Hepatocyte (in vitro differentiated cells): ENCODE measurements around the gene METTL27. TPM values are rescaled to one million over a fixed set of nuclear protein-coding genes. Genes with fewer than 3 reads are reported as not detected.
"Not testable (repeated sequence)": the region's sequence is repeated elsewhere in the genome, so short reads cannot be mapped to it uniquely, and the experiment has no call there.

Experiments used
- DNase-seq: peaks from one replicate; pipeline ENCODE4 v3.0.0-alpha.2; 2016; ENCODE audit warnings: low spot score
- H2AFZ ChIP-seq: fragments of 200-600 bp; sonication (generic); 2 replicates; pipeline ENCODE4 v1.6.0; 2016; ENCODE audit warnings: antibody characterized with exemption, mild to moderate bottlenecking
- H3K27ac ChIP-seq: fragments of 200-600 bp; sonication (generic); 2 replicates; pipeline ENCODE4 v1.5.1; 2016; ENCODE audit warnings: mild to moderate bottlenecking
- H3K27me3 ChIP-seq: fragments of 200-600 bp; sonication (generic); 2 replicates; pipeline ENCODE4 v1.6.1; 2016
- H3K36me3 ChIP-seq: fragments of 200-600 bp; sonication (generic); replicated peaks from 2 replicates; pipeline ENCODE4 v1.5.1; 2016; ENCODE audit warnings: low read depth; ENCODE audit not compliant: insufficient read depth
- H3K4me1 ChIP-seq: fragments of 200-600 bp; sonication (generic); 2 replicates; pipeline ENCODE4 v1.5.1; 2016; ENCODE audit warnings: mild to moderate bottlenecking, moderate library complexity; ENCODE audit not compliant: insufficient read depth
- H3K4me2 ChIP-seq: fragments of 200-600 bp; sonication (generic); 2 replicates; pipeline ENCODE4 v1.6.0; 2016
- H3K4me3 ChIP-seq: fragments of 200-600 bp; sonication (generic); 2 replicates; pipeline ENCODE4 v1.5.1; 2016; ENCODE audit warnings: mild to moderate bottlenecking
- H3K79me2 ChIP-seq: fragments of 200-600 bp; sonication (generic); 2 replicates; pipeline ENCODE4 v1.6.0; 2017; ENCODE audit warnings: mild to moderate bottlenecking
- H3K9me2 ChIP-seq: fragments of 200-600 bp; sonication (generic); replicated peaks from 2 replicates; pipeline ENCODE4 v1.6.0; 2017; ENCODE audit warnings: mild to moderate bottlenecking; ENCODE audit not compliant: insufficient read depth
- H3K9me3 ChIP-seq: fragments of 200-600 bp; sonication (generic); 2 replicates; pipeline ENCODE4 v1.5.1; 2016; ENCODE audit warnings: low read depth, mild to moderate bottlenecking
- H4K20me1 ChIP-seq: fragments of 200-600 bp; sonication (generic); 2 replicates; pipeline ENCODE4 v1.6.0; 2016; ENCODE audit warnings: mild to moderate bottlenecking; ENCODE audit not compliant: insufficient read depth, poor library complexity, severe bottlenecking
- CTCF ChIP-seq: fragments of 200-600 bp; sonication (generic); IDR thresholded peaks from 2 replicates; pipeline ENCODE4 v1.5.1; 2016; ENCODE audit warnings: antibody characterized with exemption, mild to moderate bottlenecking; ENCODE audit not compliant: poor library complexity
- EZH2 ChIP-seq: fragments of 200-600 bp; sonication (generic); IDR thresholded peaks from 2 replicates; pipeline ENCODE4 v1.6.1; 2016; ENCODE audit warnings: antibody characterized with exemption, mild to moderate bottlenecking, borderline replicate concordance
- EZH2phosphoT487 ChIP-seq: fragments of 200-600 bp; sonication (generic); IDR thresholded peaks from one replicate; pipeline ENCODE4 v1.6.1; 2018; ENCODE audit warnings: antibody characterized with exemption, mild to moderate bottlenecking, low read depth, moderate library complexity; ENCODE audit not compliant: unreplicated experiment, severe bottlenecking
- WGBS: methylation state at CpG from one replicate; pipeline ENCODE4 v1.1.6; 2016; ENCODE audit warnings: low lambda C conversion rate; ENCODE audit errors: missing lambda C conversion rate; 5-methylcytosine and 5-hydroxymethylcytosine counted together
- polyA plus RNA-seq: library from polyadenylated mRNA; unstranded; fragments of >200 nt; fragmentation: Nextera tagmentation; extraction: Ambion mirVana; gene quantifications from 2 replicates; pipeline ENCODE4 v1.2.1, GENCODE V29; 2016
- total RNA-seq: library from RNA; depleted of rRNA; stranded (reverse); fragments of >200 nt; gene quantifications from 2 replicates; pipeline ENCODE4 v1.2.3, GENCODE V29; 2014

The METTL27 gene
- total and polyA plus RNA-seq, 2 experiments from 2014 or later = 1.6 to 6.5 TPM

DNA sequence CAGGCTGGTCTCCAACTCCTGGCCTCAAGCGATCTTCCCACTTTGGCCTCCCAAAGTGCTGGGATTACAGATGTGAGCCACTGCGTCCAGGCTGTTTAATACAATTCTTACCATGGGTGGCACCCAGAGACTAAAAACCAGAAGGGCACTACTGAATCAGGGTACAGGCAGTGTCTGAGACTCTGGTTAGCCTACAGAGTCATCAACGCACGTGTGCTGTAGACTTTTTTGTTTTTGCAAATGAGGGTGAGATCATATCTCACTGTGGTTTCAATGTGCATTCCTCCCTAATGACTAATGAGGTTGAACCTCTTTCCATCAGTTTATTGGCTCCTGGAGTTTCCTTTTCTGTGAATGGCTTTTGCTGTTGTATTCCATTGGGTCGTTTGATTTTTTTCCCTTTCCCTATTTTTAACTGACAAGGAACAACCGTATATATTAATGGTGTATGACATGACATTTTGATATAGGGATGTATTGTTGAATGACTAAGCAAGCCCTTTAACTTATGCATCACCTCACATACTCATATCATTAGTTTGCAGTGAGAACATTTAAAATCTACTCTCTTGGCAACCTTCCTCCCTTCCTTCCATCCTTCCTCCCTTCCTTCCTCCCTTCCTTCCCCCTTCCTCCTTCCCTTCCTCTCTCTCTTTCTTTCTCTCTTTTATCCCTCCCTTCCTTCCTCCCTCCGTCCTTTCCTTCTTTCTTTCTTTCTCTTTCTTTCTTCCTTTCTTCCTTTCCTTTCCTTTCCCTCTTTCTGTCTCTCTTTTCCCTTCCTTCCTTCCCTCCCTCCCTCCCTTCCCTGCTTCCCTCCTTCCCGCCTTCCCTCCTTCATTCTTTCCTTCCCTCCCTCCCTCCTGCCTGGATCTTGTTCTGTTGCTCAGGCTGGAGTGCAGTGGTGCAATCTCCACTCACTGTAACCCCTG, 9.4 kb upstream of the METTL27 start:
- DNase-seq = peak; percentile 80
- no peak overlapping the region for H3K4me2 ChIP-seq
- peak overlapping the region; percentile 89 for H3K27ac ChIP-seq

DNA sequence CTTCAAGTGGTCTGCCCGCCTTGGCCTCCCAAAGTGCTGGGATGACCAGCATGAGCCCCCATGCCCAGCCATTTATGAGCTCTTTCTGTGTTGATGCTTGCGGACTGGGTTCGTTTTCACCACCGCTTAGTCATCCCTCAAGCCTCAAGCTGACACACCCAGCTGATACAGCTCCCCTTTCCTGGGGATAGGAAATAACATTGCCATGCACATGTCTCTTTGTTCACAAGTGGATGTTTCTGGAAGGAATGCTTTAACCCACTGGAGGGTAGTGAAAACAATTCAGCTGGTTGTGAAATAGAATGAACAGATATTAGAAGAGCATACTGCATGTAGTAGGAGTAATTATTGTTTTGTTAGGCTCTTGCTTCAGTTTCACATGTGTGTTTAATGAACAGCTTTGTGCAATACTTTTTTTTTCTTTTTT, 8.5 kb upstream of the METTL27 start:
- Histone ChIP-seq H4K20me1 (no peaks in the 10 kb centered on the region), H3K27me3 (no peaks in the 10 kb centered on the region), H3K4me3 (no peak overlapping the region), H3K27ac (peak overlapping the region; percentile 89), H3K9me3 (no peaks in the 10 kb centered on the region), H2AFZ (no peak overlapping the region), H3K4me1 (peaks cover 18% of the 10 kb centered on the region), H3K36me3 (no peaks in the 10 kb centered on the region), H3K9me2 (no peaks in the 10 kb centered on the region), H3K4me2 (no peak overlapping the region), H3K79me2 (no peaks in the 10 kb centered on the region)
- TF ChIP-seq EZH2phosphoT487 (no peak), EZH2 (no peak), CTCF (no peak)
- 62% methylated on average over 4 of the region's 4 CpGs for WGBS
- peak; percentile 77 for DNase-seq

More for the DNA sequence above, 9.4 kb upstream of the METTL27 start:
- no peak overlapping the region for H3K4me3 ChIP-seq
- no peaks in the 10 kb centered on the region for H3K79me2 ChIP-seq
- H3K9me2 ChIP-seq = no peaks in the 10 kb centered on the region
- H4K20me1 ChIP-seq = no peaks in the 10 kb centered on the region
- no peaks in the 10 kb centered on the region for H3K27me3 ChIP-seq
- peaks cover 18% of the 10 kb centered on the region for H3K4me1 ChIP-seq
- H2AFZ ChIP-seq = no peak overlapping the region
- TF ChIP-seq EZH2phosphoT487 = no peak
- TF ChIP-seq EZH2 = no peak
- TF ChIP-seq CTCF = no peak
- H3K9me3 ChIP-seq = no peaks in the 10 kb centered on the region
- 40% methylated on average over 7 of the region's 8 CpGs for WGBS
- no peaks in the 10 kb centered on the region for H3K36me3 ChIP-seq

GRCh38 chr7:73847941-73848723, 5.8 kb upstream of the METTL27 start:
- Histone ChIP-seq H3K27me3 (no peaks in the 10 kb centered on the region), H3K4me3 (no peak overlapping the region), H4K20me1 (no peaks in the 10 kb centered on the region), H3K4me1 (peaks cover 18% of the 10 kb centered on the region), H3K27ac (no peak overlapping the region), H3K9me3 (no peaks in the 10 kb centered on the region), H3K36me3 (no peaks in the 10 kb centered on the region), H3K79me2 (peaks cover 1% of the 10 kb centered on the region), H2AFZ (no peak overlapping the region), H3K9me2 (no peaks in the 10 kb centered on the region), H3K4me2 (no peak overlapping the region)
- WGBS = 90% methylated on average over 10 of the region's 10 CpGs
- no peak for DNase-seq
- TF ChIP-seq EZH2 (no peak), CTCF (no peak), EZH2phosphoT487 (no peak)

DNA sequence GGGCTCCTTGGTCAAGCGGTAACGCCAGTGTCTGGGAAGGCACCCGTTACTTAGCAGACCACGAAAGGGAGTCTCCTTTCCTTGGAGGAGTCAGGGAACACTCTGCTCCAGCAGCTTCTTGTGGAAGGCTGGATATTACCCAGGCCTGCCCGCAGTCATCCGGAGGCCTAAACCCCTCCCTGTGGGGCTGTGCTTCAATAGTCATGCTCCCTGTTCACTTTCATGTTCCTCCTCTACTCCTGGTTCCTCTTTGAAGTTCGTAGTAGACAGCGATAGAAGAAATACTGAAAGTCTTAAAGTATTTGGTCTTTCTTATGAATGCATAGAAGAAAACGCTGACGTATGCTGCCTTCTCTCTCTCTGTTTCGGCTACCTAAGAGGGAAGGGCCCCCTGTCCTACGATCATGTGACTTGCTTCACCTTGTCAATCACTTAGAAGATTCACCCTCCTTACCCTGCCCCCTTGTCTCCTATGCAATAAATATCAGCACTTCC, 3.4 kb upstream of the METTL27 start:
- H3K4me3 ChIP-seq = not testable (repeated sequence)
- peak; percentile 65 for DNase-seq

More for the DNA sequence above, 3.4 kb upstream of the METTL27 start:
- Histone ChIP-seq H3K4me2 (peak overlapping the region; percentile 48), H3K27ac (peak overlapping the region; percentile 88)
- not testable (repeated sequence) for H3K9me3 ChIP-seq, H3K36me3 ChIP-seq, H3K9me2 ChIP-seq, H2AFZ ChIP-seq, H3K4me1 ChIP-seq, H3K27me3 ChIP-seq, H4K20me1 ChIP-seq, H3K79me2 ChIP-seq
- WGBS = 54% methylated on average over 12 of the region's 12 CpGs
